GM18498 (cell line): ENCODE measurements around the gene FABP6.

Experiments
- ATAC-seq: cut with Tn5 transposase; IDR thresholded peaks from one replicate; pipeline ENCODE4 v1.9.1; 2021; ENCODE audit warnings: mild to moderate bottlenecking, moderate library complexity; ENCODE audit not compliant: unreplicated experiment

FABP6 gene

DNA sequence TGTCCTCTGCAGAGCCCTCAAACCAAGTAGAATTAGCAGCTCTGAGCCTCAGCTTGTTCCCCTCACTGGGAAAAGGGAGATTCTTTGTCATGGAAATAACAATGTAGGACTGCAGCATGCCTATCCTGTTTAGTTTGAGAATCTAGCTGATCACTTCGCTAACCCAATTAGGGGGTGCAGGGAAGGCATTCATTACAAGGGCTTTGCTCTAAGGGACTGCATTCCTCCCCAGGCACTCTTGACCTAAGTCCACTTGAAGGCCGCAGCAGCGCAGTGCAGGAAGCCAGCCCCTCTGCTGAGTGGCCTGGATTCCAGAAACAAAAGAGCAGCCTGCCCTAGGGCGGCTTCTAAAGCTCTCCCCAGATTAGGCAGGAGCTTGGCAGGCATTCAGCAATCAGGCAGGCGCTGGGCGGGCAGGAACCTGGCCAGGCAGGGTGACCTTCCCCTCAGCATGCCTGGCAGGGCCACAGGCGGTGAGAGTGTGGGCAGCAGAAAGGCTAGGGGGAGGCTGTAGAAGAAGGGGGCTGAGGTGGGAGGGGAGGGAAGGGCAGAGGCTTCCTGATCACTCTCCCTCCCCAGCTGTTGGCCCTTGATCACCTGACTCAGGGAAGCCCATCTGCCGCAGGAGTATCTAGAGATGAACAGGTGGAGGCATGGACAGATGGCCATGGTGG is 58.2 kb downstream of the FABP6 start:
- no peak for ATAC-seq
